SU-DHL-6 (cell line): ENCODE data around the gene SIM2.

Experiments used
- H2AFZ ChIP-seq: fragments of 200-600 bp; sonication (generic); 2 replicates; pipeline ENCODE4 v1.6.1; 2014; ENCODE audit warnings: low read depth, mild to moderate bottlenecking, moderate library complexity, mixed read lengths, antibody characterized with exemption, low read length; ENCODE audit not compliant: severe bottlenecking
- H3F3A ChIP-seq: fragments of 200-600 bp; shearing (Covaris generic); 2 replicates; pipeline ENCODE4 v1.6.0; 2016; ENCODE audit warnings: antibody characterized with exemption, mild to moderate bottlenecking; ENCODE audit not compliant: insufficient read depth
- H3K27ac ChIP-seq: fragments of 200-600 bp; sonication (generic); 2 replicates; pipeline ENCODE4 v1.5.1; 2016; ENCODE audit warnings: low read depth, mild to moderate bottlenecking, low read length, moderate library complexity, mixed read lengths
- H3K27me3 ChIP-seq: fragments of 200-600 bp; sonication (generic), shearing (Covaris generic); 2 replicates; pipeline ENCODE4 v1.6.0; 2014; ENCODE audit warnings: mild to moderate bottlenecking, low read length
- H3K36me3 ChIP-seq: fragments of 200-600 bp; sonication (generic); 2 replicates; pipeline ENCODE4 v1.6.1; 2014; ENCODE audit warnings: mild to moderate bottlenecking, low read length, mixed read lengths
- H3K4me2 ChIP-seq: fragments of 300-600, 200-600 bp; shearing (Covaris generic), sonication (generic); 2 replicates; pipeline ENCODE4 v1.6.0; 2014; ENCODE audit warnings: low read length, low read depth, mild to moderate bottlenecking; ENCODE audit not compliant: poor library complexity, severe bottlenecking
- H3K4me3 ChIP-seq: fragments of 200-600 bp; sonication (generic); 2 replicates; pipeline ENCODE4 v1.5.1; 2014; ENCODE audit warnings: antibody characterized with exemption, low read length, mild to moderate bottlenecking, mixed read lengths; ENCODE audit not compliant: insufficient read depth, poor library complexity, severe bottlenecking
- H3K79me2 ChIP-seq: fragments of 200-600 bp; sonication (generic); 2 replicates; pipeline ENCODE4 v1.6.1; 2014; ENCODE audit warnings: mild to moderate bottlenecking, low read length, moderate library complexity; ENCODE audit not compliant: insufficient read depth
- H3K9ac ChIP-seq: fragments of 200-600 bp; sonication (generic); 2 replicates; pipeline ENCODE4 v1.7.0; 2014; ENCODE audit warnings: mild to moderate bottlenecking, low read length
- H3K9me2 ChIP-seq: fragments of 200-600 bp; sonication (generic); replicated peaks from 2 replicates; pipeline ENCODE4 v1.6.1; 2014; ENCODE audit warnings: low read length; ENCODE audit not compliant: insufficient read depth
- H3K9me3 ChIP-seq: fragments of 200-600 bp; sonication (generic); 2 replicates; pipeline ENCODE4 v1.6.1; 2014; ENCODE audit warnings: low read length, mixed read lengths; ENCODE audit not compliant: insufficient read depth
- H4K20me1 ChIP-seq: fragments of 200-600 bp; sonication (generic); 2 replicates; pipeline ENCODE4 v1.6.1; 2014; ENCODE audit warnings: low read depth, mild to moderate bottlenecking, antibody characterized with exemption, low read length, moderate library complexity, mixed read lengths
- EZH2phosphoT487 ChIP-seq: fragments of 200-600 bp; sonication (generic), shearing (Covaris generic); conservative IDR thresholded peaks from 2 replicates; pipeline ENCODE4 v1.6.1; 2018; ENCODE audit warnings: mild to moderate bottlenecking, antibody characterized with exemption, low read length, moderate library complexity, mixed read lengths
- TF ChIP-seq, protein P1 (sequence below): fragments of 200-600 bp; sonication (generic); IDR thresholded peaks from one replicate; pipeline ENCODE4 v1.5.1; 2017; ENCODE audit warnings: antibody characterized with exemption, mild to moderate bottlenecking, low read length, moderate library complexity; ENCODE audit not compliant: insufficient read depth, poor library complexity, severe bottlenecking

The SIM2 gene

DNA sequence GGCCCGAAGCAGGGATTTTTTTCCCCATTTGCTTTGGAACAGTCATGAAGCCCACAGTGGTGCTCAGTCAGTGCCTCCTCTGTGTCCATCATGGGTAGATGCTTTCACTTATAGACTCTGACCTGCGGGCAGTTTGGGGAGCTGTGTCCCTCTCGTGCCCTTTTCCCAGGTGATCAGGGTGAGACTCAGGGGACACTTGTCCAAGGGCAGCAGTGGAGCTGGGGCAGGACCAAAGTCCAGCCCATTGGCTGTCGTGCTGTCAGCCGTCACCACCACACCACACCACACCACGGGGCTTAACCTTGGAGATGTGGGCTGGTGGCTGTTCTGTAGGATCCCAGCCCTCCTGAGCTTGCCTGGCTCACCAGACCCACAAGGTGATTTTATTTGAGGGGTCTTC lies 34.9 kb downstream of the SIM2 start:
- Histone ChIP-seq H3K9ac (no peak overlapping the region), H3K27me3 (no peaks in the 10 kb centered on the region), H3K4me3 (no peak overlapping the region), H3F3A (no peaks in the 10 kb centered on the region), H2AFZ (no peak overlapping the region), H3K4me2 (no peak overlapping the region), H3K36me3 (no peaks in the 10 kb centered on the region), H3K9me2 (no peaks in the 10 kb centered on the region), H3K79me2 (no peaks in the 10 kb centered on the region), H3K27ac (no peak overlapping the region), H4K20me1 (no peaks in the 10 kb centered on the region), H3K9me3 (no peaks in the 10 kb centered on the region)
- no peak for TF ChIP-seq EZH2phosphoT487
- TF ChIP-seq, protein P1, sequence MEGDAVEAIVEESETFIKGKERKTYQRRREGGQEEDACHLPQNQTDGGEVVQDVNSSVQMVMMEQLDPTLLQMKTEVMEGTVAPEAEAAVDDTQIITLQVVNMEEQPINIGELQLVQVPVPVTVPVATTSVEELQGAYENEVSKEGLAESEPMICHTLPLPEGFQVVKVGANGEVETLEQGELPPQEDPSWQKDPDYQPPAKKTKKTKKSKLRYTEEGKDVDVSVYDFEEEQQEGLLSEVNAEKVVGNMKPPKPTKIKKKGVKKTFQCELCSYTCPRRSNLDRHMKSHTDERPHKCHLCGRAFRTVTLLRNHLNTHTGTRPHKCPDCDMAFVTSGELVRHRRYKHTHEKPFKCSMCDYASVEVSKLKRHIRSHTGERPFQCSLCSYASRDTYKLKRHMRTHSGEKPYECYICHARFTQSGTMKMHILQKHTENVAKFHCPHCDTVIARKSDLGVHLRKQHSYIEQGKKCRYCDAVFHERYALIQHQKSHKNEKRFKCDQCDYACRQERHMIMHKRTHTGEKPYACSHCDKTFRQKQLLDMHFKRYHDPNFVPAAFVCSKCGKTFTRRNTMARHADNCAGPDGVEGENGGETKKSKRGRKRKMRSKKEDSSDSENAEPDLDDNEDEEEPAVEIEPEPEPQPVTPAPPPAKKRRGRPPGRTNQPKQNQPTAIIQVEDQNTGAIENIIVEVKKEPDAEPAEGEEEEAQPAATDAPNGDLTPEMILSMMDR = no peak

GRCh38 chr21:36734367-36735200 lies 35.7 kb downstream of the SIM2 start:
- no peak overlapping the region for H2AFZ ChIP-seq
- no peaks in the 10 kb centered on the region for H3K9me3 ChIP-seq
- no peak overlapping the region for H3K4me2 ChIP-seq
- H3F3A ChIP-seq = no peaks in the 10 kb centered on the region
- no peaks in the 10 kb centered on the region for H3K27me3 ChIP-seq
- no peaks in the 10 kb centered on the region for H3K36me3 ChIP-seq
- no peaks in the 10 kb centered on the region for H3K9me2 ChIP-seq
- no peak overlapping the region for H3K4me3 ChIP-seq
- H3K79me2 ChIP-seq = no peaks in the 10 kb centered on the region
- H3K27ac ChIP-seq = no peak overlapping the region
- no peak for TF ChIP-seq EZH2phosphoT487
- TF ChIP-seq, protein P1 = no peak
- H4K20me1 ChIP-seq = no peaks in the 10 kb centered on the region
- no peak overlapping the region for H3K9ac ChIP-seq

- H3K27me3 ChIP-seq = no peaks in the 10 kb centered on the region
- H3K79me2 ChIP-seq = no peaks in the 10 kb centered on the region
- H3K9ac ChIP-seq = no peak overlapping the region
- H3K27ac ChIP-seq = no peak overlapping the region
- H3K4me3 ChIP-seq = no peak overlapping the region
- no peaks in the 10 kb centered on the region for H4K20me1 ChIP-seq
- H2AFZ ChIP-seq = no peak overlapping the region
- no peak overlapping the region for H3K4me2 ChIP-seq
- no peaks in the 10 kb centered on the region for H3K9me2 ChIP-seq
- H3K9me3 ChIP-seq = no peaks in the 10 kb centered on the region
- TF ChIP-seq, protein P1 = no peak
- TF ChIP-seq EZH2phosphoT487 = no peak
- H3K36me3 ChIP-seq = no peaks in the 10 kb centered on the region
- no peaks in the 10 kb centered on the region for H3F3A ChIP-seq
These were observed 36.2 kb downstream of the SIM2 start for GRCh38 chr21:36735201-36735515.
